WI38 (cell line): ENCODE measurements around the gene WDR13.
A peak's percentile ranks its signal among the peaks of the same experiment; 100 is the strongest.

Source experiments
- H3K4me3 ChIP-seq: 2 replicates; pipeline ENCODE4 v1.5.1; 2011; ENCODE audit warnings: low read depth, mild to moderate bottlenecking, control low read depth, low read length
- TF ChIP-seq, protein P1 (sequence below): IDR thresholded peaks from 2 replicates; pipeline ENCODE4 v1.5.1; 2012; ENCODE audit warnings: low read depth, mild to moderate bottlenecking, control low read depth, low read length

Gene WDR13

DNA sequence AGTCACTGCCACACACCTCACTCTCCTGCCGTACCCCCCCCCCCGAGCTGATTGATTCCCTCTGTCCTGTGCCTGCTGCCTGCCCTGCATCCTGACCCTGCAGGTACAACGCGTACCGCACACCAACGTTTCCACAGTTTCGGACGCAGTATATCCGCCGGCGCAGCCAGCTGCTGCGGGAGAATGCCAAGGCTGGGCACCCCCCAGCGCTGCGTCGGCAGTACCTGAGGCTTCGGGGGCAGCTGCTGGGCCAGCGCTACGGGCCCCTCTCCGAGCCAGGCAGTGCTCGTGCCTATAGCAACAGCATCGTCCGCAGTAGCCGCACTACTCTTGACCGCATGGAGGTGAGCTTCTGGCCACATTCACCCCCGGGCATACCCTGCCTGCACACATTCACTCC is 1.3 kb downstream of the WDR13 start:
- peak overlapping the region; percentile 66 for H3K4me3 ChIP-seq

DNA sequence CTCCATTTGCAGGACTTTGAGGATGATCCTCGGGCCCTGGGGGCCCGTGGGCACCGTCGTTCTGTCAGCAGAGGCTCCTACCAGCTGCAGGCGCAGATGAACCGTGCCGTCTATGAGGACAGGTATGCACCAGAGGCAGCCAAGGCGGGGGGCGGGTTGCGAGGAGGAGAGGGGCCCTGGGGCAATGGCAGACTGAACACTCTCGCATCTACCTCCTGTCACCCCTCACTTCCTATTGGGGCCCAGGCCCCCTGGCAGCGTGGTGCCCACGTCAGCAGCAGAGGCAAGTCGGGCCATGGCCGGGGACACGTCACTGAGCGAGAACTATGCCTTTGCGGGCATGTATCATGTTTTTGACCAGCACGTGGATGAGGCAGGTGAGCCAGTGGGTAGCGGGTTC is 2.0 kb downstream of the WDR13 start:
- H3K4me3 ChIP-seq: no peak overlapping the region
- TF ChIP-seq, protein P1, sequence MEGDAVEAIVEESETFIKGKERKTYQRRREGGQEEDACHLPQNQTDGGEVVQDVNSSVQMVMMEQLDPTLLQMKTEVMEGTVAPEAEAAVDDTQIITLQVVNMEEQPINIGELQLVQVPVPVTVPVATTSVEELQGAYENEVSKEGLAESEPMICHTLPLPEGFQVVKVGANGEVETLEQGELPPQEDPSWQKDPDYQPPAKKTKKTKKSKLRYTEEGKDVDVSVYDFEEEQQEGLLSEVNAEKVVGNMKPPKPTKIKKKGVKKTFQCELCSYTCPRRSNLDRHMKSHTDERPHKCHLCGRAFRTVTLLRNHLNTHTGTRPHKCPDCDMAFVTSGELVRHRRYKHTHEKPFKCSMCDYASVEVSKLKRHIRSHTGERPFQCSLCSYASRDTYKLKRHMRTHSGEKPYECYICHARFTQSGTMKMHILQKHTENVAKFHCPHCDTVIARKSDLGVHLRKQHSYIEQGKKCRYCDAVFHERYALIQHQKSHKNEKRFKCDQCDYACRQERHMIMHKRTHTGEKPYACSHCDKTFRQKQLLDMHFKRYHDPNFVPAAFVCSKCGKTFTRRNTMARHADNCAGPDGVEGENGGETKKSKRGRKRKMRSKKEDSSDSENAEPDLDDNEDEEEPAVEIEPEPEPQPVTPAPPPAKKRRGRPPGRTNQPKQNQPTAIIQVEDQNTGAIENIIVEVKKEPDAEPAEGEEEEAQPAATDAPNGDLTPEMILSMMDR: no peak

More for the DNA sequence above, 1.3 kb downstream of the WDR13 start:
- TF ChIP-seq, protein P1: no peak

DNA sequence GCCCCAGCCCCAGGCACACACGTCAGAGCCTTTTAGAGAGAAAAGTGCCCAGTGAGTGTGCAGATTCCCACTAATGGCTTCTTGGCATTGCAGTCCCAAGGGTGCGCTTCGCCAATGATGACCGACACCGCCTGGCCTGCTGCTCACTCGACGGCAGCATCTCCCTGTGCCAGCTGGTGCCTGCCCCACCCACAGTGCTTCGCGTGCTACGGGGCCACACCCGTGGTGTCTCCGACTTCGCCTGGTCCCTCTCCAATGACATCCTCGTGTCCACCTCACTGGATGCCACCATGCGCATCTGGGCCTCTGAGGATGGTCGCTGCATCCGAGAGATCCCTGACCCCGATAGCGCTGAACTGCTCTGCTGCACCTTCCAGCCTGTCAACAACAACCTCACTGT is 2.9 kb downstream of the WDR13 start:
- TF ChIP-seq, protein P1: no peak
- no peak overlapping the region for H3K4me3 ChIP-seq

DNA sequence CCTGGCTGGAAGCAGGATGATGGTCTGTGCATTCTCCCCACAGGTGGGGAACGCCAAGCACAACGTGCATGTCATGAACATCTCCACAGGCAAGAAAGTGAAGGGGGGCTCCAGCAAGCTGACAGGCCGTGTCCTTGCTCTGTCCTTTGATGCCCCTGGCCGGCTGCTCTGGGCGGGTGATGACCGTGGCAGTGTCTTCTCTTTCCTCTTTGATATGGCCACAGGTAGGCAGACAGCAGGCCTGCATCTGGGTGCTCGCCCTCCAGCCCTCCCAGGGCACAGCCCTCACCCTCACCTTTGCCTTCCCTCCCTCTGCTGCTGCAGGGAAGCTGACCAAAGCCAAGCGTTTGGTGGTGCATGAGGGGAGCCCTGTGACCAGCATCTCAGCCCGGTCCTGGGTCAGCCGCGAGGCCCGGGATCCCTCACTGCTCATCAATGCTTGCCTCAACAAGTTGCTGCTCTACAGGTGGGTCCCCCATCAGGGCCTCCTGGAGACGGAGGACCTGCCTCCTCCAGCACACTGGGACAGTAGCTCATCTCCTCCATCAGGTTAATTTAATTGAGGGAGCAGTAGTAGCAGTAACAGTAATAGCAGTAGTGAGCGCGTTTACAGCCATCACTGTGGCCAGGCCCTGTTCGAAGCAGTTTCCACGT is 4.6 kb downstream of the WDR13 start:
- TF ChIP-seq, protein P1: no peak

DNA sequence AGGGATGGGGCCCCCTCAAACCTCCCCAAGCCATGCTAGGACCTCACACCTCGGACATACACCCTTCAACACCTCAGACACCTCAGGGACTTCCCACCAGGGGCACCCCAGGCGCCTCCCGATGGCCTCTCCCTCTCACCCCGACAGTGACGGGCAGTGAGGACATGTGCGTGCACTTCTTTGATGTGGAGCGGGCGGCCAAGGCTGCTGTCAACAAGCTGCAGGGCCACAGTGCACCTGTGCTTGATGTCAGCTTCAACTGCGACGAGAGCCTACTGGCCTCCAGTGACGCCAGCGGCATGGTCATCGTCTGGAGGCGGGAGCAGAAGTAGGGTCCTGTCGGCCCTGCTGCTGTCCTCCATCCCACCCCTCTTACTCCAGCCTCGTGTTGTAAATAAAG is 7.4 kb downstream of the WDR13 start:
- TF ChIP-seq, protein P1: no peak
- H3K4me3 ChIP-seq: no peak overlapping the region

More for the DNA sequence above, 4.6 kb downstream of the WDR13 start:
- H3K4me3 ChIP-seq: no peak overlapping the region

DNA sequence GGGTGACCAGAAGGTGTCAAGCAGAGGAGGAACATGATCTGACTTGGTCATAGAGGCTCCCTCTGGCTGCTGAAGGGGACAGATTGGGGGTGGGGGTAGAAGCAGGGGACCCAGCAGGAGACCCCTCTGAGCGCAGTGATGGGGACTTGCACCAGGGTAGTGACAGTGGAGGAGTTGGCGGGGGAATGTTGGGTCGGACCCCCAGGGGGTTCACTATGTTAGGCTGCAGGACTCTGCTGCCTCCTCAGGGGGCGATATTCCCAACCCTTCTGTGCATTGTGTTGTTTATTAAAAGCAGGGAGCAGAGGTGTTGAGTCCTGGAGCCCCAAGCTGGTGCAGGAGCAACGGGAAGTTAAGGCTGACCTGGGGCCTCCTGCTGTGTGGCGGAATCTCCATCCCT is 8.8 kb downstream of the WDR13 start:
- H3K4me3 ChIP-seq: no peak overlapping the region
- TF ChIP-seq, protein P1: no peak

DNA sequence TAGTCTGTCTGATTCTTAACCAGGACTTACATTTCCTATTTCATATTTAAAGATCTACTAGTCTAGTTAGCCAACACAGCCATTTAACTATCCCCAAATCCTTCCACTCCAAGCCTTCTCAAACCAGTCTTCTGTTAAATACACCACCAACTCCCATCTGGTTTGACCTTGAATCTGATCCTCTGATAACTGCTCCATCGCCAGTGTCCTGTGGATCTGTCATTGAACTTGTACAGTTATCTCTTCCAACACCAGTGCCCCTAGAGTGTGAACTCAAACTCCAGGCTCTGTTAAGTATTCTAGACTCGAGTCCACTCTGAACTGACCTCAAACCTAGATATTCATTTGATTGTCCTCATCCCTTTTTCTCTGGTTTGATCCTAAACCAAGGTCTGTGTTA is 14.4 kb downstream of the WDR13 start:
- H3K4me3 ChIP-seq: no peak overlapping the region
- TF ChIP-seq, protein P1: no peak
